HG02870 (cell line): ENCODE results near the gene EFHB.
"Not testable (repeated sequence)": the region's sequence is repeated elsewhere in the genome, so short reads cannot be mapped to it uniquely, and the experiment has no call there.

Experiments used
- ATAC-seq: cut with Tn5 transposase; IDR thresholded peaks from one replicate; pipeline ENCODE4 v1.9.1; 2021; ENCODE audit warnings: mild to moderate bottlenecking, moderate library complexity; ENCODE audit not compliant: unreplicated experiment

Gene EFHB

GRCh38 chr3:19934098-19934566, at the start of gene EFHB:
Gene EFHB, minus strand, starts transcription at chr3:19934217. Its CDS starts 199 bp downstream, at chr3:19934018.
- no peak for ATAC-seq

GRCh38 chr3:19972054-19972453, 38.0 kb upstream of the EFHB start:
- no peak for ATAC-seq

GRCh38 chr3:19970327-19970726, 36.3 kb upstream of the EFHB start:
- ATAC-seq = no peak

GRCh38 chr3:19967812-19968211, 33.8 kb upstream of the EFHB start:
- no peak for ATAC-seq

- no peak for ATAC-seq
These were observed 33.2 kb upstream of the EFHB start for GRCh38 chr3:19967208-19967607.

- ATAC-seq = no peak
These were observed 27.9 kb upstream of the EFHB start for GRCh38 chr3:19961960-19962359.

- no peak for ATAC-seq
These were observed 26.7 kb upstream of the EFHB start for GRCh38 chr3:19960696-19961095.

GRCh38 chr3:19959505-19959904, 25.5 kb upstream of the EFHB start:
- no peak for ATAC-seq

- not testable (repeated sequence) for ATAC-seq
These were observed 23.3 kb upstream of the EFHB start for GRCh38 chr3:19957354-19957753.

- ATAC-seq = no peak
These were observed 20.7 kb upstream of the EFHB start for GRCh38 chr3:19954676-19955075.

GRCh38 chr3:19950316-19950715, 16.3 kb upstream of the EFHB start:
- no peak for ATAC-seq

- ATAC-seq = no peak
These were observed 14.2 kb upstream of the EFHB start for GRCh38 chr3:19948226-19948591.

- ATAC-seq = peak; percentile 13
These were observed 13.7 kb upstream of the EFHB start for GRCh38 chr3:19947549-19948225.

GRCh38 chr3:19946832-19947548, 13.0 kb upstream of the EFHB start, which contains the start of gene RAB5A:
Gene RAB5A, plus strand, starts transcription at chr3:19947097. Its CDS starts 3,802 bp downstream, at chr3:19950899.
- peak; percentile 92 for ATAC-seq

GRCh38 chr3:19945969-19946831, 12.2 kb upstream of the EFHB start:
- peak; percentile 0 for ATAC-seq

- no peak for ATAC-seq
These were observed 11.5 kb upstream of the EFHB start for GRCh38 chr3:19945534-19945933.

- no peak for ATAC-seq
These were observed 6.6 kb upstream of the EFHB start for GRCh38 chr3:19940643-19941042.

GRCh38 chr3:19938295-19938627, 4.2 kb upstream of the EFHB start:
- ATAC-seq = no peak

- no peak for ATAC-seq
These were observed 3.7 kb upstream of the EFHB start for GRCh38 chr3:19937459-19938294.

GRCh38 chr3:19932422-19932821, 1.6 kb downstream of the EFHB start:
- no peak for ATAC-seq

- peak; percentile 41 for ATAC-seq
These were observed 2.2 kb downstream of the EFHB start for GRCh38 chr3:19931767-19932188.
